Measurements from ENCODE around the gene VANGL2. TPM values are rescaled to one million over a fixed set of nuclear protein-coding genes. Genes with fewer than 3 reads are reported as not detected.

The VANGL2 gene
- total and polyA plus RNA-seq, 2 of the 8 experiments (the other 6 are each of a cell fraction or from before 2014, with no cell fraction given), result 62.5 to 118 TPM

GRCh38 chr1:160427625-160428024, 27.3 kb downstream of the VANGL2 start:
- H3K79me2 ChIP-seq (ENCODE audit: control insufficient read depth in 1 of 2, insufficient read depth in 2 of 2, low read length in 2 of 2), result no peaks in the 10 kb centered on the region

More at GRCh38 chr1:160427625-160428024, 27.3 kb downstream of the VANGL2 start:
- H2BK5ac ChIP-seq (ENCODE audit: low read depth, low read length), result no peak overlapping the region
- H2AK5ac ChIP-seq (ENCODE audit: low read depth, low read length), result no peak overlapping the region
- no peaks in the 10 kb centered on the region for H3K27me3 ChIP-seq (replicated peaks in 1 of 4; ENCODE audit: control insufficient read depth in 3 of 4, extremely low read depth in 1 of 4, insufficient read depth in 3 of 4, low read length in 3 of 4)
- peaks cover 0 to 5% of the 10 kb centered on the region in 2 experiments for H4K20me1 ChIP-seq (replicated peaks in 1 of 2; ENCODE audit: control insufficient read depth in 1 of 2, insufficient read depth in 2 of 2, low read length in 2 of 2)
- H3K18ac ChIP-seq (ENCODE audit: extremely low read depth, low read length), result no peak overlapping the region
- H4K8ac ChIP-seq (ENCODE audit: extremely low read depth, insufficient read depth, low read length), result no peak overlapping the region
- ChIA-PET CTCF (ENCODE audit: partially characterized antibody) (interaction anchor here (1.0 to 5.6 kb wide), 6 partner anchors 16 to 251 kb away, joined by 3 to 67 read pairs (median 4); no protein-coding TSS in a partner anchor), POLR2A (ENCODE audit: partially characterized antibody) (no interaction called here)
- H2AFZ ChIP-seq (ENCODE audit: low read length), result no peak overlapping the region
- no peak overlapping the region for H4K91ac ChIP-seq (replicated peaks; ENCODE audit: insufficient read length, low read length)
- no peak overlapping the region for H3K9ac ChIP-seq (replicated peaks in 1 of 4; ENCODE audit: extremely low read depth in 1 of 4, low read depth in 3 of 4, low read length in 3 of 4)
- H3K4me2 ChIP-seq (ENCODE audit: insufficient read depth in 1 of 2, low read depth in 2 of 2, low read length in 2 of 2), result no peak overlapping the region
- no peak overlapping the region for H2BK12ac ChIP-seq (ENCODE audit: low read depth, low read length)
- no peak overlapping the region for H3K4ac ChIP-seq (replicated peaks; ENCODE audit: insufficient read length, low read depth, low read length)
- TF ChIP-seq CTCF (IDR thresholded peaks at IDR 0.05; ENCODE audit: control extremely low read depth in 1 of 3, insufficient read depth in 1 of 3, low read depth in 1 of 3, low read length in 3 of 3), result no peak
- TF ChIP-seq MAX (IDR thresholded peaks at IDR 0.05), result no peak
- TF ChIP-seq JUND (IDR thresholded peaks at IDR 0.05; ENCODE audit: low read length), result no peak
- TF ChIP-seq JUN (IDR thresholded peaks at IDR 0.05; ENCODE audit: low read depth, low read length), result no peak
- TF ChIP-seq POLR2AphosphoS5 (IDR thresholded peaks at IDR 0.05; ENCODE audit: low read depth, low read length), result no peak
- TF ChIP-seq ATF2 (IDR thresholded peaks at IDR 0.05; ENCODE audit: low read length), result no peak
- no peak for FAIRE-seq
- H3K36me3 ChIP-seq (ENCODE audit: control insufficient read depth in 2 of 4, insufficient read depth in 4 of 4, low read length in 3 of 4), result peaks cover 10 to 30% (median 27%) of the 10 kb centered on the region in 4 experiments; a peak in 6 of 8 replicates
- H2BK15ac ChIP-seq (ENCODE audit: low read length), result no peak overlapping the region
- no peaks in the 10 kb centered on the region for H3K9me3 ChIP-seq (ENCODE audit: insufficient read depth in 2 of 2, low read depth in 1 of 2, low read length in 1 of 2)
- H3K79me1 ChIP-seq (ENCODE audit: low read depth, low read length), result no peaks in the 10 kb centered on the region
- no peak overlapping the region for H2BK20ac ChIP-seq (ENCODE audit: low read length)
- no peak overlapping the region for H3K23ac ChIP-seq (ENCODE audit: insufficient read length)
- no peaks in the 10 kb centered on the region for H3K4me1 ChIP-seq (replicated peaks in 1 of 4; ENCODE audit: control insufficient read depth in 3 of 4, insufficient read depth in 4 of 4, low read length in 3 of 4)
- no peak overlapping the region for H2BK120ac ChIP-seq (replicated peaks; ENCODE audit: low read depth, low read length)
- H3K14ac ChIP-seq (ENCODE audit: insufficient read length), result no peak overlapping the region
- H3K27ac ChIP-seq (ENCODE audit: low read depth, low read length), result no peak overlapping the region
- DNase-seq (ENCODE audit: low read depth in 1 of 2, low spot score in 2 of 2), result no peak
- WGBS, 2 experiments (ENCODE audit: extremely low coverage in 1 of 2, insufficient coverage in 1 of 2, insufficient read length in 1 of 2, insufficient replicate concordance in 2 of 2, low coverage in 1 of 2, low lambda C conversion rate in 2 of 2, missing lambda C conversion rate in 1 of 2), result 82% methylated on average over 7 of the region's 7 CpGs; no CpG with 5 or more reads in 1 of the 2 experiments
- H3K56ac ChIP-seq (replicated peaks; ENCODE audit: insufficient read length, low read depth, low read length), result no peak overlapping the region
- no peak overlapping the region for H3K4me3 ChIP-seq (ENCODE audit: extremely low read depth in 1 of 4, insufficient read depth in 2 of 4, low read depth in 3 of 4, low read length in 4 of 4)
- no peaks in the 10 kb centered on the region; the same call in 1 of the 2 replicates for H3K23me2 ChIP-seq (ENCODE audit: low read depth, low read length)
- no peak overlapping the region for H4K5ac ChIP-seq (ENCODE audit: insufficient read length, low read depth, low read length)
